MM.1S (cell line): ENCODE measurements around the gene SEC11C.
A peak's percentile ranks its signal among the peaks of the same experiment; 100 is the strongest.

Experiments used
- DNase-seq: peaks from one replicate; pipeline ENCODE4 v3.0.0-alpha.2; 2015
- H2AFZ ChIP-seq: fragments of 300-600 bp; sonication (generic); 2 replicates; pipeline ENCODE4 v1.6.0; 2016; ENCODE audit warnings: antibody characterized with exemption, low read length
- H3F3A ChIP-seq: fragments of 300-600 bp; sonication (generic); 2 replicates; pipeline ENCODE4 v1.6.1; 2016; ENCODE audit warnings: mild to moderate bottlenecking, antibody characterized with exemption, low read length, moderate library complexity, mixed read lengths; ENCODE audit not compliant: insufficient read depth
- H3K27ac ChIP-seq: fragments of 300-600 bp; sonication (generic); 2 replicates; pipeline ENCODE4 v1.5.1; 2016; ENCODE audit warnings: mild to moderate bottlenecking, low read length
- H3K27me3 ChIP-seq: fragments of 300-600 bp; sonication (generic); replicated peaks from 2 replicates; pipeline ENCODE4 v1.6.0; 2016; ENCODE audit warnings: low read length; ENCODE audit not compliant: insufficient read depth
- H3K36me3 ChIP-seq: fragments of 300-600 bp; sonication (generic); replicated peaks from 2 replicates; pipeline ENCODE4 v1.6.1; 2016; ENCODE audit warnings: mild to moderate bottlenecking, low read length, mixed read lengths; ENCODE audit not compliant: insufficient read depth
- H3K4me1 ChIP-seq: fragments of 300-600 bp; sonication (generic); 2 replicates; pipeline ENCODE4 v1.6.1; 2016; ENCODE audit warnings: low read length, mixed read lengths
- H3K4me2 ChIP-seq: fragments of 300-600 bp; sonication (generic); 2 replicates; pipeline ENCODE4 v1.6.0; 2016; ENCODE audit warnings: low read depth, low read length
- H3K4me3 ChIP-seq: fragments of 300-600 bp; sonication (generic); 2 replicates; pipeline ENCODE4 v1.5.1; 2016; ENCODE audit warnings: low read length, mixed read lengths
- H3K79me2 ChIP-seq: fragments of 300-600 bp; sonication (generic); 2 replicates; pipeline ENCODE4 v1.6.1; 2016; ENCODE audit warnings: mixed run types, low read length, mixed read lengths
- H3K9ac ChIP-seq: fragments of 300-600 bp; sonication (generic); 2 replicates; pipeline ENCODE4 v1.6.1; 2016; ENCODE audit warnings: low read length, mixed read lengths
- H3K9me2 ChIP-seq: fragments of 300-600 bp; sonication (generic); replicated peaks from 2 replicates; pipeline ENCODE4 v1.6.1; 2016; ENCODE audit warnings: mild to moderate bottlenecking, low read length, mixed read lengths; ENCODE audit not compliant: insufficient read depth
- H3K9me3 ChIP-seq: fragments of 300-600 bp; sonication (generic); replicated peaks from 2 replicates; pipeline ENCODE4 v1.6.1; 2016; ENCODE audit warnings: mild to moderate bottlenecking, low read length, mixed read lengths; ENCODE audit not compliant: insufficient read depth
- H4K20me1 ChIP-seq: fragments of 300-600 bp; sonication (generic); 2 replicates; pipeline ENCODE4 v1.6.1; 2016; ENCODE audit warnings: mild to moderate bottlenecking, low read length, moderate library complexity, mixed read lengths; ENCODE audit not compliant: insufficient read depth
- EZH2 ChIP-seq: fragments of 300-600 bp; sonication (generic); optimal IDR thresholded peaks from 2 replicates; pipeline ENCODE3; 2017; ENCODE audit warnings: low read depth, mild to moderate bottlenecking, antibody characterized with exemption, low read length, mixed read lengths
- EZH2phosphoT487 ChIP-seq: fragments of 300-600 bp; sonication (generic); IDR thresholded peaks from 2 replicates; pipeline ENCODE4 v1.6.1; 2018; ENCODE audit warnings: antibody characterized with exemption, low read length
- TF ChIP-seq, protein P1 (sequence below): fragments of 300-600 bp; sonication (generic); IDR thresholded peaks from 2 replicates; pipeline ENCODE4 v1.5.1; 2016; ENCODE audit warnings: antibody characterized with exemption, low read length, mixed read lengths

The SEC11C gene

DNA sequence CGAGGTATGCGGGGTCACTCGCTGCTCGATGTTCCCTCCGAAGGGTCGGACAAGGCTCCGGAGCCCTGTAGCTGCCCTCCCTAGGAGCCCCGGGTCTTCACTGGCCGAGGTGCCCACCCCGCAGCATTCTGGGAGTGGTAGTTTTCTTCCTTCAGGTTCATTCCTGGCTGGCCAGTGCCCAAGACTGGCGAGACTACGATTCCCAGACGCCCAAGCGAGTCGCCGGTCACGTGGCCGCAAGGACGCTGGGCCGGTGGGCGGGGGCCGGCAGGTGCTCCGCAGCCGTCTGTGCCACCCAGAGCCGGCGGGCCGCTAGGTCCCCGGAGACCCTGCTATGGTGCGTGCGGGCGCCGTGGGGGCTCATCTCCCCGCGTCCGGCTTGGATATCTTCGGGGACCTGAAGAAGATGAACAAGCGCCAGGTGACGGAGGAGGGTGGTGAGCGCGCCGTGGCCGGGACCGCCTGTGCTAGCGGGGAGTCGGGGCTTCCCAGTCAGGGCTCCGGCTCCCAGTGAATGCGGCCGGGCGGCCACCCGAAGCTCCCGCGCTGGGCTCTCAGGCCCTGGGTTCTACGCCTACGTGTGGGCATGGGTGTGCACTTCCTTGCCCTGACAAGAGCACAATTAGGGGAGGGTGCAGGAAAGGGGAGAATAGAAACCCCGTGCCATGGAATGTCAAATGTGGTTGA, at the start of gene SEC11C:
Gene SEC11C (plus strand): TSS at position 270 of the 687 bp plus-strand sequence. CDS start 65 bp downstream, at position 335.
- H3K9me2 ChIP-seq, result no peaks in the 10 kb centered on the region
- peaks cover 33% of the 10 kb centered on the region for H3F3A ChIP-seq
- DNase-seq, result peak; percentile 99
- H3K4me2 ChIP-seq, result peak within 1 kb of the TSS; percentile 98
- peak within 1 kb of the TSS; percentile 99 for H3K9ac ChIP-seq
- 0 out of 2 replicates have a peak, but pooled peaks cover under 1% of the 10 kb centered on the region for H4K20me1 ChIP-seq
- no peaks in the 10 kb centered on the region for H3K9me3 ChIP-seq
- H3K27ac ChIP-seq, result peak within 1 kb of the TSS; percentile 91
- peaks cover 13% of the 10 kb centered on the region for H3K4me1 ChIP-seq
- TF ChIP-seq EZH2, result no peak
- TF ChIP-seq, protein P1, sequence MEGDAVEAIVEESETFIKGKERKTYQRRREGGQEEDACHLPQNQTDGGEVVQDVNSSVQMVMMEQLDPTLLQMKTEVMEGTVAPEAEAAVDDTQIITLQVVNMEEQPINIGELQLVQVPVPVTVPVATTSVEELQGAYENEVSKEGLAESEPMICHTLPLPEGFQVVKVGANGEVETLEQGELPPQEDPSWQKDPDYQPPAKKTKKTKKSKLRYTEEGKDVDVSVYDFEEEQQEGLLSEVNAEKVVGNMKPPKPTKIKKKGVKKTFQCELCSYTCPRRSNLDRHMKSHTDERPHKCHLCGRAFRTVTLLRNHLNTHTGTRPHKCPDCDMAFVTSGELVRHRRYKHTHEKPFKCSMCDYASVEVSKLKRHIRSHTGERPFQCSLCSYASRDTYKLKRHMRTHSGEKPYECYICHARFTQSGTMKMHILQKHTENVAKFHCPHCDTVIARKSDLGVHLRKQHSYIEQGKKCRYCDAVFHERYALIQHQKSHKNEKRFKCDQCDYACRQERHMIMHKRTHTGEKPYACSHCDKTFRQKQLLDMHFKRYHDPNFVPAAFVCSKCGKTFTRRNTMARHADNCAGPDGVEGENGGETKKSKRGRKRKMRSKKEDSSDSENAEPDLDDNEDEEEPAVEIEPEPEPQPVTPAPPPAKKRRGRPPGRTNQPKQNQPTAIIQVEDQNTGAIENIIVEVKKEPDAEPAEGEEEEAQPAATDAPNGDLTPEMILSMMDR, result no peak
- TF ChIP-seq EZH2phosphoT487, result no peak
- peak within 1 kb of the TSS; percentile 98 for H3K4me3 ChIP-seq
- no peaks in the 10 kb centered on the region for H3K27me3 ChIP-seq
- H3K79me2 ChIP-seq, result peaks cover 52% of the 10 kb centered on the region
- H2AFZ ChIP-seq, result peak within 1 kb of the TSS; percentile 73
- H3K36me3 ChIP-seq, result no peaks in the 10 kb centered on the region

DNA sequence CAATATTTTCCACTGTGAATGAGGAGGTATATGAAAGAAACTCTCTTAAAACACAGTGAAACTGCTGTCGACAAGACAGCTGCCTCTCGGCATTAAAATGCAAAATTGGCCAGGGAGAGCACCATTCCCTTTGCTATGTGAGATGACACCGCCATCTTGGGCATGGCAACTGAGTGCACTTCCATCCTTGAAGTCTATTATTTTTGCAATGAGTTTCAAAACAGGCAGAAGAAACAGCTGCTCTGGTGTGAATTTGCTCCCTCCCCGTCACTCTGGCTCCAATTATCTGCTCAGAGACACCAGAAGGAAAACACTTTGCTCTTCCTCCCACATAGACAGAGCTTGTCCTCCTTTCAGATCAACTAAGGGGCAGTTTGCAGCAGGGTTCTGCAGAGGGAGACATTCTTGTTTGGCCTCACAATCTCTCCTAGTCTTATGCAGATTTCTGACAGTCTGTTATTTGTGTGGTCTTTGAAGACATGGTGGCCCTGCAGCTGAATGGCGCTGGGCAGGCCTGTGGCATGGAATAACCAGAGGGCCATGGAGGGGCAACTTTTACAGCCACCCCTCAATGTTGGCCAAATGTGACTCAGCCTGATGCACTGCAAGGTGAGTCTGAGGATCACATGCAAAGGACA, 48.6 kb upstream of the SEC11C start:
- Histone ChIP-seq H3K4me2 (no peak overlapping the region), H3K9me2 (no peaks in the 10 kb centered on the region), H3K36me3 (no peaks in the 10 kb centered on the region), H2AFZ (no peak overlapping the region), H3F3A (peaks cover 32% of the 10 kb centered on the region), H3K4me3 (no peak overlapping the region), H3K27me3 (no peaks in the 10 kb centered on the region), H3K79me2 (no peaks in the 10 kb centered on the region), H3K27ac (no peak overlapping the region), H3K9me3 (no peaks in the 10 kb centered on the region), H3K9ac (no peak overlapping the region), H4K20me1 (no peaks in the 10 kb centered on the region), H3K4me1 (peaks cover 39% of the 10 kb centered on the region)
- DNase-seq, result no peak
- TF ChIP-seq EZH2phosphoT487 (no peak), EZH2 (no peak)
- TF ChIP-seq, protein P1, result no peak

DNA sequence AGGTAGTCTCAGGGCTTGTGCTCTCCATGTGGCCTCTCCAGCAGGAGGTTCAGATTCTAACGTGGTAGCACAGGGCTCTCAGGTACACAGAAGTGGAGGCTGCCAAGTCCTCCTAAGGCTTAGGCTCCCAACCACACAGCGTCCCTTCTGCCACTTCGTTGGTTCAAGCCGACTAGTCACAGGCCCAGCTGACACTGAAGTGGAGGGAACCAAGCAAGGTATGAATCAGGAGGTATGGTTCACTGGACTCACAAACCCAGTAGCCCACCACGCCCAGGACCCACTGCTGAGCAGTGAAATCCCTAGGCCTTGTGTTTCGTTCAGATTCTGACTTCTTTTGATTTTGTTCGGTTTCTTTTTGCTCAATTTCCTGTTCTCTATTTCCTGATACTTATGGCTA, 46.0 kb upstream of the SEC11C start:
- H3K36me3 ChIP-seq, result no peaks in the 10 kb centered on the region
- H3K4me1 ChIP-seq, result peaks cover 15% of the 10 kb centered on the region
- H3K4me3 ChIP-seq, result no peak overlapping the region
- H3K4me2 ChIP-seq, result no peak overlapping the region
- no peaks in the 10 kb centered on the region for H3K9me2 ChIP-seq
- H3K27ac ChIP-seq, result no peak overlapping the region
- no peak overlapping the region for H3K9ac ChIP-seq
- no peak overlapping the region for H2AFZ ChIP-seq
- no peaks in the 10 kb centered on the region for H3K79me2 ChIP-seq
- H3K27me3 ChIP-seq, result no peaks in the 10 kb centered on the region
- no peaks in the 10 kb centered on the region for H4K20me1 ChIP-seq
- TF ChIP-seq EZH2, result no peak
- no peak for TF ChIP-seq EZH2phosphoT487
- peaks cover 6% of the 10 kb centered on the region for H3F3A ChIP-seq
- DNase-seq, result no peak
- no peaks in the 10 kb centered on the region for H3K9me3 ChIP-seq
